PC-3 (cell line): ENCODE data around the gene CCDC89.

Source experiments
- CTCF ChIP-seq: fragments of 300-600 bp; sonication (generic); conservative IDR thresholded peaks from 2 replicates; pipeline ENCODE4 v1.5.1; 2017; ENCODE audit warnings: antibody characterized with exemption, low read depth, mild to moderate bottlenecking, low read length
- EZH2 ChIP-seq: fragments of 300-600 bp; sonication (generic); IDR thresholded peaks from one replicate; pipeline ENCODE4 v1.6.1; 2017; ENCODE audit warnings: antibody characterized with exemption, mild to moderate bottlenecking, low read length; ENCODE audit not compliant: unreplicated experiment
- EZH2phosphoT487 ChIP-seq: fragments of 300-600 bp; sonication (generic); IDR thresholded peaks from 2 replicates; pipeline ENCODE4 v1.6.1; 2018; ENCODE audit warnings: mild to moderate bottlenecking, antibody characterized with exemption, low read length, borderline replicate concordance

- TF ChIP-seq CTCF (no peak), EZH2 (no peak), EZH2phosphoT487 (no peak)
Observed at GRCh38 chr11:85699957-85700741, 14.2 kb upstream of the CCDC89 start.
